Measurements from ENCODE around the gene ABCB4. TPM values are rescaled to one million over a fixed set of nuclear protein-coding genes. Genes with fewer than 3 reads are reported as not detected.

Gene ABCB4
- total and polyA plus RNA-seq, 2 experiments from 2014 or later: 1.2 to 1.5 TPM

GRCh38 chr7:87511510-87511909, 36.0 kb upstream of the ABCB4 start:
- Mint-ChIP-seq H3K36me3 (ENCODE audit: low read depth) (no peaks in the 10 kb centered on the region), H3K27ac (no peak overlapping the region), H3K4me1 (peaks cover 12% of the 10 kb centered on the region), H3K27me3 (ENCODE audit: insufficient read depth, low read depth, poor library complexity) (peaks cover 2% of the 10 kb centered on the region), H3K9me3 (no peaks in the 10 kb centered on the region), H3K4me3 (no peak overlapping the region)
- Histone ChIP-seq H3K4me3 (no peak overlapping the region), H3K27ac (ENCODE audit: low read depth) (no peak overlapping the region), H3K9me2 (ENCODE audit: insufficient read depth) (peaks cover 3% of the 10 kb centered on the region; the same call in 1 of the 2 replicates), H4K20me1 (replicated peaks; ENCODE audit: insufficient read depth) (no peaks in the 10 kb centered on the region), H3K4me2 (no peak overlapping the region), H3K79me2 (replicated peaks; ENCODE audit: insufficient read depth) (no peaks in the 10 kb centered on the region), H3K4me1 (ENCODE audit: insufficient read depth) (peaks cover 10% of the 10 kb centered on the region), H2AFZ (no peak overlapping the region), H3K36me3 (ENCODE audit: insufficient read depth) (no peaks in the 10 kb centered on the region), H3F3A (replicated peaks; ENCODE audit: low read depth) (no peaks in the 10 kb centered on the region), H3K27me3 (ENCODE audit: insufficient read depth) (no peaks in the 10 kb centered on the region)
- TF ChIP-seq EZH2phosphoT487 (IDR thresholded peaks at IDR 0.05; ENCODE audit: unreplicated experiment) (no peak), JUNB (IDR thresholded peaks at IDR 0.05; ENCODE audit: unreplicated experiment) (no peak), ZNF462 (CRISPR knock-in tag; IDR thresholded peaks at IDR 0.05) (no peak), ETS1 (IDR thresholded peaks at IDR 0.05) (no peak), POLR2AphosphoS5 (IDR thresholded peaks at IDR 0.05; ENCODE audit: low read depth) (no peak), EZH2 (IDR thresholded peaks at IDR 0.05; ENCODE audit: low read depth, unreplicated experiment) (no peak), CREB1 (CRISPR knock-in tag; IDR thresholded peaks at IDR 0.05; ENCODE audit: low read depth) (no peak), REST (IDR thresholded peaks at IDR 0.05; ENCODE audit: unreplicated experiment) (no peak), STAT1 (IDR thresholded peaks at IDR 0.05; ENCODE audit: unreplicated experiment) (no peak), CTCF (conservative IDR thresholded peaks at IDR 0.05; ENCODE audit: low read depth in 2 of 2) (no peak), ZNF331 (CRISPR knock-in tag; IDR thresholded peaks at IDR 0.05; ENCODE audit: low read depth) (no peak), NANOG (IDR thresholded peaks at IDR 0.05; ENCODE audit: borderline replicate concordance) (no peak), ZNF114 (CRISPR knock-in tag; IDR thresholded peaks at IDR 0.05) (no peak)
- ATAC-seq (no peak), DNase-seq (ENCODE audit: low spot score) (no peak)

Measured in GM23338 (cell line).